HFF-Myc (cell line): ENCODE measurements around the gene KRTAP5-4.
"Not testable (repeated sequence)": the region's sequence is repeated elsewhere in the genome, so short reads cannot be mapped to it uniquely, and the experiment has no call there.

ENCODE experiments used
- DNase-seq: peaks from one replicate; pipeline ENCODE4 v3.0.0-alpha.2; 2011; ENCODE audit warnings: low read depth; ENCODE audit errors: extremely low read depth
- H3K4me3 ChIP-seq: replicated peaks from 2 replicates; pipeline ENCODE4 v1.5.1; 2011; ENCODE audit warnings: low read depth, mild to moderate bottlenecking, control low read depth, low read length
- CTCF ChIP-seq: IDR thresholded peaks from 2 replicates; pipeline ENCODE4 v1.5.1; 2012; ENCODE audit warnings: mild to moderate bottlenecking, low read depth, low read length, control low read depth; ENCODE audit errors: missing control alignments

The KRTAP5-4 gene

GRCh38 chr11:1667121-1667850 is 45.3 kb upstream of the KRTAP5-4 start:
- H3K4me3 ChIP-seq, result no peak overlapping the region
- TF ChIP-seq CTCF, result no peak
- no peak for DNase-seq

DNA sequence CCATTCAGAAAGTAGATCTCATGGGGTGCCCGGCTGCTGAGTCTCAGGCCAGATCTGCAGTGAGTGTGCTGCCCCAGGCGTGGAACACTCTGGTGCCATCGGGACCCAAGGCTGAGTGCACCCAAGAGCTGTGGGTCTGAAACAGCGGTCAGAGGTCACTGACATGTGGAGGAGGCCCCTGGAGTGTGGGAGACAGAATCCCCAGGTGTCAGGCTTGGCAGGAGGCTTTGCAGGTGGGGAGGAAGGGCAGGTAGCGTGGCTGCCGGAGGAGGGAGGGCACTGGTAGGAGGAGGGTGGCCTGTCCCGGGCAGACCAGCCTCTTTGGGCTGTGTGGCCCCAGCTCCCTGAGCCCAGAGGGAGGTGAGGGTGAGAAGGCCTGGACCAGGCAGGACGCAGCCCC is 43.4 kb upstream of the KRTAP5-4 start:
- no peak for TF ChIP-seq CTCF
- no peak for DNase-seq
- H3K4me3 ChIP-seq, result no peak overlapping the region

DNA sequence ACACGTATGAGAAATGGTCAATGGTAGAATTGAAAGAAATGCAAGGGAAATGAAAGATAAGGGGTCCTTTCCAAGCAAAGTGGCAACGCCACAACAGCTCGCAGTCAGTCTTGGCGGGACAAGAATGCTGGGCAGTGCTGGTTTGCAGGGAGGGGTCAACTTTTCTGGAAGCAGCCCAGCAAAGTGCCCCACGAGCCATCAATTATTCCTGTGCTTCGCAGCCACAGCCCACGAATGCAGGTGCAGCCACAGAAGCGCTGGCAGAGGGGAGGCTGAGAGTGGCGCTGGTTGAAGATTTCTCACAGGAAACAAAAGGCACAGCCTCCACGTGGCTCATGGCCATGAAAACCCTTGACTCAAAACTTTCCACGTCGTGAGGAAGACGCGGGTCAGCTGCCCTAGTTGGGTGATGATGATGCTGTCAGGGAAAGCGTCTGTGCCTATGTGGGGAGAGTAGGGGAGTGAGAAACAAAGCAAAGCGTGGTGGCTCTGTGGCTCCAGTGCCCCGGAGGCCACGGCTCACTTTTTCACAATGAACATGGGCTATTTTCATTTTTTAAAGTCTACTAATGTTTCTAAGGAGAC is 40.9 kb upstream of the KRTAP5-4 start:
- DNase-seq, H3K4me3 ChIP-seq: not testable (repeated sequence)

DNA sequence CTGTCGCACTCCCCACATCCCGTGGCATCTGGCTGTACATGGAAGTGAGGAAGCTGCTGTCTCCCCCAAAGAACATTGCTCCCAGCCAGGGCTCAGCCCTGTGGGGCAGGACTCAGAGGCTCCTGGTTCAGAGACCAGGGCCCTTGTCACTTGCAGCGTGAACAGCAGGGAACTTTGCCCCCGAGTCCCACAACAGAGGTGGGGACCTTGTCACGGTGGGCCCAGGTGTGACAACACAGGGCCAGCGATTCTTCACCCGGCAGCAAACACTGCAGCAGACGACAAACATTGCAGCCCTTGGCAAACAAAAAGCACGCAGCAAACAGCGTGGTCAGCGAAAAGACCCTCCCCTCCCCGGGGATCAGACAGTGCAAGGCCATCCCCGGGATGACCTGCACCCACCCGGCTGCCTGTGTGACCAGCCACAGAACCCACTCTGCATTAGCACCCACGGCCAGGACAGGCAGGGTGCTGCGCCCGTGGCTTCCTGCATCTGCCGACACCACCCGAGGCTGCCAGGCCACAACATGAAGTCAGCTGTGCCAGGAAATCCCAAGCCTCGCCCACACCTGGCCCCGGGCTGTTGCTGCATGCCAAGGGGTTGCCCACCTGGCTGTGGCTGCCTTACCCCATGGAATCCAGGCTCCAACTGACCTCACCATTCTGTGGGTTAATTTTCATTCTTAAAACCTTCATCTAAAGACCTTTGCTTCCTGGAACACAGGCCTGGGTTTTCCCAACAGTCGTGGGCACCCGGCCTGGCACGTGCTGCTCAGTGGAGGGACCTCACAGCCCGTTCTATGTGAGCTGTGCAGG is 39.7 kb upstream of the KRTAP5-4 start:
- not testable (repeated sequence) for DNase-seq, H3K4me3 ChIP-seq

DNA sequence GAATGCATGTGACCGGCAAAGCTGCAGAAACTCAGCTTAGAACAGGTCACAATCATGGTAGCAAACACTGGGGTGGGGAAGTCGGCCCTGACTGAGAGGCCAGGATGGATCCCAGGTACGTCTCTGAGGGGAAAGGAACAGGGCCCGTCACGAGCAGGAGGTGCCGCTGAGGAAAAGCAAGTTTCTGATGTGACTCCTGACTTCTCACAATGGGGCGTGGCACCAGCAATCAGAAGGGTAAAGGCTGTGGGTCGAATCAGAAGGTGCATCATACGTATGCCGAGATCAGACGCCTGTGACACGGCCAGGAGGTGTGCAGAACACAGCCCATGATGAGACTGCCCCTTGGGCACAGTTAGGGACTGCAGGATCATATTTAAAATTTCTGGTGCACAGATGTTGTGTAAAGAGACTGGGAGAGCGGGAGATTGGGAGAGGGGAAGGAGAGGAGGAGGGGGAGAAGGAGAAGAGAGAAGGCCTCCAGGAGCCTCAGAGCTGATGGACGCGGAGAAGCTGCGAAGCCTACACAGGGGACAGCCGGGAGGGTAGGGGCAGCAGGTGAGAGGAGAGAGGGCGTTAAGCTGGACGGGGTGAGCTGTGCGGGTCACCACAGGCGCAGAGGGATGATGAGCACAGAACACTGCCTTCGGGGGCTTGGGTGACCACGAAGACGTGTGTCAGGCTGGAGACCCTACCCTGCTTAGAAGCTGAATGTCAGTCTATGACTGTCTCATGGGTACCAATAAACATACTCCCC is 38.4 kb upstream of the KRTAP5-4 start:
- no peak overlapping the region for H3K4me3 ChIP-seq
- TF ChIP-seq CTCF, result no peak
- no peak for DNase-seq

DNA sequence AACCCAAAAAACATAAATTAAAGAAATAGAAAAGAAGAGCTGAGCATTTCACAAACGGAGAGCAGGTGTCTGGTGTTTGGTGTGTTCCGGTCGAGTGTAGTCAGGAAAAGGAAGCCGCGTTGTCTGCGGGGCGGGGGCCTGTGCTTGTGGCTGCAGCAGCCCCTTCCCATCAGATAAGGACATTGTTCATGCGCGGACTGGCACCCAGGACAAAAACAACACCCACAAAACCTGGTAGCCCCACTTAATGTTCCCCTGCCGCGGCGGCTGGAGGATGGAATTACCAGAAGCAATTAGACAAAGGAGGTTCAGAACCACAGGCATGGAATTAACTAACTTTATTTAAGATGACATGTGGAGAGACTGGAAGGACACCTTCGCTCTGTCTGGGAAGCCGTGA is 37.6 kb upstream of the KRTAP5-4 start:
- no peak for TF ChIP-seq CTCF
- no peak for DNase-seq
- no peak overlapping the region for H3K4me3 ChIP-seq

DNA sequence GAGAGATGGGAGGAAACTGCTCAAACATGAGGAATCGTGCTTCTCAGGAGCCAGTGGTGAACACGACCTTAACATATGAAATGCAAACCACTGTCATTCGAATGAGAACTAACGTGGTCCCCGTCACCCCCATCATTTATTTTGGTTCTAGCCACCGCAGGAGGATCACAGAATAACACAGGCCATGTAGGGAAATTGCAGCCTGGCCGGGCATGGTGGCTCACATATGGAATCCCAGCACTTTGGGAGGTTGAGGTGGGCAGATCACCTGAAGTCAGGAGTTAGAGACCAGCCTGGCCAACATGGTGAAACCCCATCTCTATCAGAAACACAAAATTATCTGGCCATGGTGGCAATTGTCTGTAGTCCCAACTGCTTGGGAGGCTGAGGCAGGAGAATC is 34.7 kb upstream of the KRTAP5-4 start:
- no peak for TF ChIP-seq CTCF
- no peak for DNase-seq
- no peak overlapping the region for H3K4me3 ChIP-seq
